Endodermal cell (in vitro differentiated cells): Measurements from ENCODE around the gene DGCR8. TPM values are rescaled to one million over a fixed set of nuclear protein-coding genes. Genes with fewer than 3 reads are reported as not detected.

ENCODE experiments used
- DNase-seq: peaks from one replicate; pipeline ENCODE4 v3.0.0-alpha.2; 2017
- H3K27ac ChIP-seq: 2 replicates; pipeline ENCODE4 v1.5.1; 2013; ENCODE audit warnings: mild to moderate bottlenecking, low read depth, low read length, moderate library complexity
- H3K27me3 ChIP-seq: 2 replicates; pipeline ENCODE4 v1.6.1; 2013; ENCODE audit warnings: mild to moderate bottlenecking, low read length, moderate library complexity; ENCODE audit not compliant: insufficient read depth, control insufficient read depth, poor library complexity, severe bottlenecking
- H3K36me3 ChIP-seq: 2 replicates; pipeline ENCODE4 v1.7.0; 2013; ENCODE audit warnings: mild to moderate bottlenecking, low read length, moderate library complexity; ENCODE audit not compliant: control insufficient read depth, insufficient read depth
- H3K4me1 ChIP-seq: one replicate; pipeline ENCODE4 v1.7.0; 2013; ENCODE audit warnings: low read length; ENCODE audit not compliant: control insufficient read depth, insufficient read depth
- H3K4me3 ChIP-seq: 2 replicates; pipeline ENCODE4 v1.5.1; 2013; ENCODE audit warnings: mild to moderate bottlenecking, low read length, moderate library complexity
- H3K9ac ChIP-seq: 2 replicates; pipeline ENCODE4 v1.6.1; 2013; ENCODE audit warnings: mild to moderate bottlenecking, low read length, moderate library complexity; ENCODE audit not compliant: poor library complexity, severe bottlenecking; ENCODE audit errors: extremely low read depth
- H3K9me3 ChIP-seq: 2 replicates; pipeline ENCODE4 v1.6.1; 2013; ENCODE audit warnings: mild to moderate bottlenecking, low read length, moderate library complexity; ENCODE audit not compliant: control insufficient read depth
- H3K27ac Mint-ChIP-seq: 2 replicates; pipeline ENCODE4 v1.8.0; 2020; ENCODE audit warnings: mixed read lengths
- H3K27me3 Mint-ChIP-seq: 2 replicates; pipeline ENCODE4 v1.8.0; 2021; ENCODE audit warnings: mild to moderate bottlenecking, mixed read lengths; ENCODE audit not compliant: insufficient read depth
- H3K36me3 Mint-ChIP-seq: 2 replicates; pipeline ENCODE4 v1.8.0; 2020; ENCODE audit warnings: low read depth, mixed read lengths
- H3K4me1 Mint-ChIP-seq: 2 replicates; pipeline ENCODE4 v1.8.0; 2020; ENCODE audit warnings: mixed read lengths
- H3K4me3 Mint-ChIP-seq: 2 replicates; pipeline ENCODE4 v1.8.0; 2020; ENCODE audit warnings: mild to moderate bottlenecking, moderate library complexity, mixed read lengths
- H3K9me3 Mint-ChIP-seq: 2 replicates; pipeline ENCODE4 v1.8.0; 2020; ENCODE audit warnings: mild to moderate bottlenecking, mixed read lengths
- WGBS, 2 experiments: methylation state at CpG; one replicate each; pipeline versions ENCODE4 v1.1.5 to v1.1.7; 2013; ENCODE audit warnings: missing lambda C conversion rate in 2 of 2, mixed read lengths in 1 of 2; ENCODE audit not compliant: insufficient coverage in 1 of 2, insufficient read length in 1 of 2; 5-methylcytosine and 5-hydroxymethylcytosine counted together
- total RNA-seq, 2 donors: library from RNA; stranded (reverse); fragmentation: NEBNext Ultra II Directional in 1 of 2; extraction: Animal tissue kit (Norgen Biotek cat#: 25700) in 1 of 2; gene quantifications; 2 replicates in 1 of 2; 3 replicates in 1 of 2; pipeline ENCODE4 v1.2.1, GENCODE V29; 2021
- TF ChIP-seq, protein P1 (sequence below): fragments of 200-600 bp; sonication (generic); conservative IDR thresholded peaks from 2 replicates; pipeline ENCODE4 v1.5.0; 2021; ENCODE audit warnings: antibody characterized with exemption, mild to moderate bottlenecking

DGCR8 gene
- total RNA-seq, 2 donors from 2014 or later = 61.3 to 76.1 TPM

DNA sequence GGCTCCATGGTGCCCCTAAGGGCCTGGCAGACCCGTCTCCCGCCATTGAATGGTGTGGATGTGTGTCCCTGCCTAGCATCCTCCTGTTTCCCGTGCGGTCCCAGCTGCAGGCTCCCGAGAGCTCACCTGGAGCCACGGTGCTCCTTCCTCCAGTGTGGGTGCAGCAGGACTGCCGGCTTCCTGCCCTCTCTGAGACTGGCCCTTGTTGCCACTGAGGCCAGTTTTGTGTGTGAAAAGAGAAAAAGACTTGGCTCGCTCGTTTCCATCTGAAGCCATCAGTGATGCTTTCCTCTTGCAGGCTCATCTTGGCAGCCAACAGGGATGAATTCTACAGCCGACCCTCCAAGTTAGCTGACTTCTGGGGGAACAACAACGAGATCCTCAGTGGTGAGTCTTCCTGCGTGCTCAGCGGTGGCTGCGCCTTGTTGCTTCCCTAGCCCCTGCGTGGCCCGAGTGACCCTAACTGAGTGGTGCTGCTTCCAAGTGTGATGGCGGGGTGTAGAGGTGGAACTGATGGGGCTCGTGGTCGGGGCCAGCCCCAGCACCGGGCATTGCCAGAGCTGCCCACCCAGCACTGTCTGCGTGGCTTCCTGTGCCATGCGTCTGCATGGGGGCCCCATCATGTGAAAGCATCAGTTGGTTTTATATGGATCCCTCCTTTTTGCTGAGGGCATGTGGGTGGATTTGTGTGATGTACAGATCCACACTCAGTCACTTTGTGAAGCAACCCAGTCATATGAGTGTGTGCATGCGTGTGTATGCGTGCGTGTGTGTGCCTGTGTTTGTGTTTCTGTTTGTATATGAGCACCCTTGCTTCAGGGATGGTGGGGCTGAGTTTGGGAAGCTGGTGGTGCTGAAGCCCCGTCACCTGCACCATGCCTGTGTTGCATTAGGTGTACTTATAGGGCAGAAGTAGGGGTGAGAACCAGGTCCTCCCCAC lies 36.7 kb upstream of the DGCR8 start:
- peaks cover 3% of the 10 kb centered on the region for H3K9me3 ChIP-seq
- H3K27me3 Mint-ChIP-seq = no peaks in the 10 kb centered on the region
- WGBS, 2 experiments = 93 to 95% methylated on average over 18 to 26 of the region's 26 CpGs

DNA sequence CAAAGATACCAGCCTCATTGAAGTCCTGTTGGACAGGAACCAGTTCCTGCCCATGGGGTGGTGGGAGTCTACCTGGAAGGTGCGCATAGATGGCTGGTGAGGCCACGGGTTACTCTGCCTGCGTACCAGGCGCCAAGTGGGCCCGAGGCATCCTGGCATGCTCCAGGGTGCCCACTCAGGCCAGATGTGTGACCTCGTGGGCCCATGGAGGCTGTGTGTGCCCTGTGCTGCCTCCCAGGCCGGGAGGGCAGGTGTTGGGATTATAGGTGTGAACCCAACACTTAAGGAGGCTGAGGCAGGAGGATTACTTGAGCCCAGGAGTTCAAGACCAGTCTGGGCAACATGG lies 36.1 kb upstream of the DGCR8 start:
- DNase-seq = no peak
- no peaks in the 10 kb centered on the region for H3K4me1 Mint-ChIP-seq
- TF ChIP-seq, protein P1, sequence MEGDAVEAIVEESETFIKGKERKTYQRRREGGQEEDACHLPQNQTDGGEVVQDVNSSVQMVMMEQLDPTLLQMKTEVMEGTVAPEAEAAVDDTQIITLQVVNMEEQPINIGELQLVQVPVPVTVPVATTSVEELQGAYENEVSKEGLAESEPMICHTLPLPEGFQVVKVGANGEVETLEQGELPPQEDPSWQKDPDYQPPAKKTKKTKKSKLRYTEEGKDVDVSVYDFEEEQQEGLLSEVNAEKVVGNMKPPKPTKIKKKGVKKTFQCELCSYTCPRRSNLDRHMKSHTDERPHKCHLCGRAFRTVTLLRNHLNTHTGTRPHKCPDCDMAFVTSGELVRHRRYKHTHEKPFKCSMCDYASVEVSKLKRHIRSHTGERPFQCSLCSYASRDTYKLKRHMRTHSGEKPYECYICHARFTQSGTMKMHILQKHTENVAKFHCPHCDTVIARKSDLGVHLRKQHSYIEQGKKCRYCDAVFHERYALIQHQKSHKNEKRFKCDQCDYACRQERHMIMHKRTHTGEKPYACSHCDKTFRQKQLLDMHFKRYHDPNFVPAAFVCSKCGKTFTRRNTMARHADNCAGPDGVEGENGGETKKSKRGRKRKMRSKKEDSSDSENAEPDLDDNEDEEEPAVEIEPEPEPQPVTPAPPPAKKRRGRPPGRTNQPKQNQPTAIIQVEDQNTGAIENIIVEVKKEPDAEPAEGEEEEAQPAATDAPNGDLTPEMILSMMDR = no peak
- H3K27me3 ChIP-seq = no peaks in the 10 kb centered on the region
- peaks cover 7% of the 10 kb centered on the region for H3K36me3 ChIP-seq
- H3K27ac Mint-ChIP-seq = no peak overlapping the region
- H3K9me3 Mint-ChIP-seq = peaks cover 14% of the 10 kb centered on the region
- H3K4me1 ChIP-seq = no peaks in the 10 kb centered on the region
- H3K27ac ChIP-seq = no peak overlapping the region
- H3K27me3 Mint-ChIP-seq = no peaks in the 10 kb centered on the region
- no peak overlapping the region for H3K4me3 Mint-ChIP-seq
- H3K36me3 Mint-ChIP-seq = peaks cover 45% of the 10 kb centered on the region
- no peak overlapping the region for H3K9ac ChIP-seq
- H3K9me3 ChIP-seq = peaks cover 10% of the 10 kb centered on the region
- WGBS, 2 experiments = 93 to 100% methylated on average over 1 to 7 of the region's 7 CpGs
- no peak overlapping the region for H3K4me3 ChIP-seq

More for the DNA sequence above, 36.7 kb upstream of the DGCR8 start:
- Histone ChIP-seq H3K4me3 (no peak overlapping the region), H3K9ac (no peak overlapping the region), H3K27me3 (no peaks in the 10 kb centered on the region), H3K4me1 (no peaks in the 10 kb centered on the region), H3K36me3 (peaks cover 6% of the 10 kb centered on the region), H3K27ac (no peak overlapping the region)
- Mint-ChIP-seq H3K27ac (no peak overlapping the region), H3K4me3 (no peak overlapping the region), H3K36me3 (peaks cover 41% of the 10 kb centered on the region), H3K9me3 (peaks cover 8% of the 10 kb centered on the region), H3K4me1 (no peaks in the 10 kb centered on the region)
- no peak for DNase-seq
- TF ChIP-seq, protein P1 = no peak

DNA sequence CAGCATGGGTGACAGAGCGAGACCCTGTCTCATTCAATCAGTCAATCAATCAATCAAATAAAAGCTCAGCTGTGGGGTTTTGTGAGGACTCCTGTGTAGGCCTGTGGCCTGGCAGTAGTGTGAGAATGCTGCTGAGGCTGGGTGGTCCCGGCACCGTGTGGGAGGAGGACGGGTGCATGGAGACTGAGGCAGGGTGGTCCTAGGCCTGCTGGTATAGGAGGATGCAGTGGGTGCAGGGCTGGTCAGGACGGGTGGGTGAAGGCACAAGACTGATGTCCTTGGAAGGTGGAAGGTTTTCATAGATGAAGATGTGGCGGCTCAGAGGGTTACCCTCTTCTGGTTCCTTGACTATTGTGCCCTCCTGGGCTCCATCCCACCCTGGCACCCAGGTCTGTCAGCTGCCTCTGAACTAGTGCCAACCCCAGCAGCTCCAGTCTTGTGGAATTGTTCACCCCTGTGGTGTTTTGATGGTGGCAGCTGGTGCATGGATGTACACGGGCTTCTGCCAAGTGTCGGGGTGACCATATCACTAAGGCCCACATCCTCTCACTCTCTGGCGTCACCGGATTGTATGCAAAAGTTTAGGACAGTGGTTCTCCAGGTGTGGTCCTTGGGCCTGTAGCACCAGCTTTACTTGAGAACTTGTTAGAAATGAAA lies 35.4 kb upstream of the DGCR8 start:
- Histone ChIP-seq H3K36me3 (peaks cover 10% of the 10 kb centered on the region), H3K27ac (no peak overlapping the region), H3K4me3 (no peak overlapping the region), H3K27me3 (no peaks in the 10 kb centered on the region), H3K9ac (no peak overlapping the region), H3K4me1 (no peaks in the 10 kb centered on the region), H3K9me3 (peaks cover 14% of the 10 kb centered on the region)
- no peak for DNase-seq
- Mint-ChIP-seq H3K27ac (no peak overlapping the region), H3K4me3 (no peak overlapping the region), H3K27me3 (no peaks in the 10 kb centered on the region), H3K9me3 (peaks cover 17% of the 10 kb centered on the region), H3K4me1 (no peaks in the 10 kb centered on the region), H3K36me3 (peaks cover 47% of the 10 kb centered on the region)
- TF ChIP-seq, protein P1 = no peak
- WGBS, 2 experiments = 92 to 95% methylated on average over 6 to 10 of the region's 10 CpGs
